Activated CD8-positive, alpha-beta memory T cell treated with anti-CD3 and anti-CD28 coated beads for 1 hour (primary cell): ENCODE data around the gene EFCAB6.

Experiments
- DNase-seq, 2 donors: peaks; one replicate each; pipeline ENCODE4 v3.0.0-alpha.2; 2020; ENCODE audit warnings: low read depth in 1 of 2; ENCODE audit errors: extremely low read depth in 1 of 2

EFCAB6 gene

GRCh38 chr22:43511276-43511910, 300.7 kb downstream of the EFCAB6 start:
- no peak for DNase-seq

GRCh38 chr22:43510281-43511070, 301.6 kb downstream of the EFCAB6 start:
- DNase-seq, result no peak

GRCh38 chr22:43509337-43509736, 302.8 kb downstream of the EFCAB6 start:
- no peak for DNase-seq

- no peak for DNase-seq
Measured at GRCh38 chr22:43508489-43508888, 303.6 kb downstream of the EFCAB6 start.

GRCh38 chr22:43507235-43507634, 304.9 kb downstream of the EFCAB6 start:
- DNase-seq, result no peak

- no peak for DNase-seq
Measured at GRCh38 chr22:43506487-43506886, 305.6 kb downstream of the EFCAB6 start.

- no peak for DNase-seq
Measured at GRCh38 chr22:43505896-43506295, 306.2 kb downstream of the EFCAB6 start.

- DNase-seq, result no peak
Measured at GRCh38 chr22:43505423-43505822, 306.7 kb downstream of the EFCAB6 start.

- no peak for DNase-seq
Measured at GRCh38 chr22:43504666-43505261, 307.3 kb downstream of the EFCAB6 start.

GRCh38 chr22:43504068-43504467, 308.0 kb downstream of the EFCAB6 start:
- no peak for DNase-seq

- DNase-seq, result no peak
Measured at GRCh38 chr22:43502306-43502874, 309.7 kb downstream of the EFCAB6 start.

- DNase-seq, result no peak
Measured at GRCh38 chr22:43501878-43502277, 310.2 kb downstream of the EFCAB6 start.

- DNase-seq, result no peak
Measured at GRCh38 chr22:43500792-43501785, 311.0 kb downstream of the EFCAB6 start.

GRCh38 chr22:43498856-43499253, 313.2 kb downstream of the EFCAB6 start:
- DNase-seq, result no peak

GRCh38 chr22:43497956-43498855, 313.9 kb downstream of the EFCAB6 start:
- DNase-seq, result no peak

- no peak for DNase-seq
Measured at GRCh38 chr22:43493297-43493696, 318.8 kb downstream of the EFCAB6 start.

GRCh38 chr22:43491737-43492136, 320.4 kb downstream of the EFCAB6 start:
- DNase-seq, result no peak

- no peak for DNase-seq
Measured at GRCh38 chr22:43491177-43491576, 320.9 kb downstream of the EFCAB6 start.

GRCh38 chr22:43490311-43490710, 321.8 kb downstream of the EFCAB6 start:
- DNase-seq, result no peak
